ENCODE data around the gene GNGT1.

GNGT1 gene

GRCh38 chr7:93945756-93946535 lies 39.6 kb downstream of the GNGT1 start:
- TF ChIP-seq GATA3 (IDR thresholded peaks at IDR 0.05; ENCODE audit: low read depth, low read length): no peak
- no peak for TF ChIP-seq GATA2 (IDR thresholded peaks at IDR 0.05; ENCODE audit: low read depth, low read length)

GRCh38 chr7:93948106-93948505 lies 41.7 kb downstream of the GNGT1 start:
- TF ChIP-seq GATA3 (IDR thresholded peaks at IDR 0.05; ENCODE audit: low read depth, low read length): no peak
- no peak for TF ChIP-seq GATA2 (IDR thresholded peaks at IDR 0.05; ENCODE audit: low read depth, low read length)

GRCh38 chr7:93948873-93949272 lies 42.5 kb downstream of the GNGT1 start:
- no peak; the same call in 1 of the 2 replicates for TF ChIP-seq GATA3 (IDR thresholded peaks at IDR 0.05; ENCODE audit: low read depth, low read length)
- peak; percentile 33; the same call in 1 of the 2 replicates for TF ChIP-seq GATA2 (IDR thresholded peaks at IDR 0.05; ENCODE audit: low read depth, low read length)

- TF ChIP-seq GATA2 (IDR thresholded peaks at IDR 0.05; ENCODE audit: low read depth, low read length) (no peak), GATA3 (IDR thresholded peaks at IDR 0.05; ENCODE audit: low read depth, low read length) (peak; percentile 40; the same call in 1 of the 2 replicates)
Measured at GRCh38 chr7:93949423-93949822, 43.1 kb downstream of the GNGT1 start.

- TF ChIP-seq GATA3 (IDR thresholded peaks at IDR 0.05; ENCODE audit: low read depth, low read length): no peak
- TF ChIP-seq GATA2 (IDR thresholded peaks at IDR 0.05; ENCODE audit: low read depth, low read length): no peak
Measured at GRCh38 chr7:93955304-93955703, 48.9 kb downstream of the GNGT1 start.

- TF ChIP-seq GATA2 (IDR thresholded peaks at IDR 0.05; ENCODE audit: low read depth, low read length) (no peak), GATA3 (IDR thresholded peaks at IDR 0.05; ENCODE audit: low read depth, low read length) (no peak)
Measured at GRCh38 chr7:93957767-93958166, 51.4 kb downstream of the GNGT1 start.

- TF ChIP-seq GATA2 (IDR thresholded peaks at IDR 0.05; ENCODE audit: low read depth, low read length) (peak; percentile 37; the same call in 1 of the 2 replicates), GATA3 (IDR thresholded peaks at IDR 0.05; ENCODE audit: low read depth, low read length) (no peak)
Measured at GRCh38 chr7:93958216-93958615, 51.8 kb downstream of the GNGT1 start.

- TF ChIP-seq GATA3 (IDR thresholded peaks at IDR 0.05; ENCODE audit: low read depth, low read length) (no peak), GATA2 (IDR thresholded peaks at IDR 0.05; ENCODE audit: low read depth, low read length) (no peak)
Measured at GRCh38 chr7:93958651-93959050, 52.3 kb downstream of the GNGT1 start.

Data from SH-SY5Y (cell line).